Measurements from ENCODE around the gene GOLGA6L2. TPM values are rescaled to one million over a fixed set of nuclear protein-coding genes. Genes with fewer than 3 reads are reported as not detected.
A peak's percentile ranks its signal among the peaks of the same experiment; 100 is the strongest.

Gene GOLGA6L2
- total RNA-seq, 1 experiment from 2014 or later: not detected

DNA sequence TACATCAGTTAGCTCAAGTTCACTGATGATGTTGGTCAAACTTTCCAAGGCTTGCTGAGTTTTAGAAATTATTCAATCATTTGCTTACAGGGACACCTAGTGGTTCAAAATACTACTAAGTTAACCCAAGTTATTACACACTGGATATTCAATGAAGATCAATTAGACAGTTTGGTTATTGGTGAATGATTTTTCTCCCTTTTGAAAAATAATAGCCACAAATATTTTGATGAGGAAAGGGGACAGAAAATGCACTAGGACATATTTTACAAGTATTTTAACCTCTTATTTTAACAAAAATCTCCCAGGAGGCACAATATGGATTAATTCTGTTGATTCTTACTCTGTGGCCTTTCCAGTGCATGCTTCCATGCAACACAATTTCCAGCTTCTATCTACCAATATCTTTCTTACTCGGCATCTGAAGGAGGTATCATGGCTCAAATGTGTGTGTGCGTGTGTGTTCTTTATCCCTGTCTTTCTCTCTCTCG is 20.1 kb upstream of the GOLGA6L2 start:
- no peak overlapping the region for H3K14ac ChIP-seq (ENCODE audit: insufficient read depth, low read length)
- no peak overlapping the region for H3T11ph ChIP-seq (ENCODE audit: low read length)
- no peak overlapping the region for H2BK12ac ChIP-seq (ENCODE audit: insufficient read length, low read depth, low read length)
- no peaks in the 10 kb centered on the region for H3K23me2 ChIP-seq (ENCODE audit: insufficient read length, low read depth, low read length, poor library complexity, severe bottlenecking)
- no peak overlapping the region for H4K5ac ChIP-seq (ENCODE audit: insufficient read length, low read depth, low read length)
- no peaks in the 10 kb centered on the region for H3K27me3 Mint-ChIP-seq (ENCODE audit: low read depth)
- peaks cover 34% of the 10 kb centered on the region for H3K9me3 ChIP-seq (ENCODE audit: control insufficient read depth, low read depth, low read length)
- H3K27me3 ChIP-seq (ENCODE audit: insufficient read depth, low read length): no peaks in the 10 kb centered on the region
- no peak overlapping the region for H2AFZ ChIP-seq (ENCODE audit: low read length)
- no peak overlapping the region for H3K27ac Mint-ChIP-seq
- no peaks in the 10 kb centered on the region for H3K4me1 ChIP-seq (ENCODE audit: insufficient read depth, low read length)
- H3K36me3 Mint-ChIP-seq (ENCODE audit: insufficient read depth in 1 of 3, low read depth in 3 of 3): no peaks in the 10 kb centered on the region; a peak in 1 of 7 replicates
- H2BK5ac ChIP-seq (ENCODE audit: insufficient read length, low read length): no peak overlapping the region
- DNase-seq: no peak
- no peaks in the 10 kb centered on the region for H3K4me1 Mint-ChIP-seq
- no peak overlapping the region for H3K27ac ChIP-seq (ENCODE audit: insufficient read length, low read depth, low read length)
- no peak overlapping the region for H3K4ac ChIP-seq (ENCODE audit: low read depth, low read length)
- H3K18ac ChIP-seq (ENCODE audit: insufficient read length, low read depth, low read length): no peak overlapping the region
- no peak overlapping the region for H3K4me3 Mint-ChIP-seq
- no peak overlapping the region for H2BK15ac ChIP-seq (ENCODE audit: low read depth, low read length)
- no CpG with 5 or more reads among the region's 3 CpGs for WGBS (ENCODE audit: extremely low coverage, insufficient read length, low lambda C conversion rate)
- H4K20me1 ChIP-seq (ENCODE audit: control insufficient read depth, insufficient read depth, insufficient read length): no peaks in the 10 kb centered on the region
- no peaks in the 10 kb centered on the region for H3K79me1 ChIP-seq (ENCODE audit: insufficient read depth, low read depth, low read length, poor library complexity, severe bottlenecking)
- H3K4me2 ChIP-seq (ENCODE audit: insufficient read depth, insufficient read length, low read length): no peak overlapping the region
- H3K9me3 Mint-ChIP-seq: peaks cover 46 to 56% of the 10 kb centered on the region in 2 experiments
- H4K8ac ChIP-seq (replicated peaks; ENCODE audit: insufficient read length, low read depth, low read length): no peak overlapping the region
- H2BK120ac ChIP-seq (ENCODE audit: low read depth, low read length, poor library complexity, severe bottlenecking): no peak overlapping the region
- no peak overlapping the region for H3K56ac ChIP-seq (ENCODE audit: insufficient read length, low read depth, low read length)
- H2BK20ac ChIP-seq (ENCODE audit: low read depth, low read length, poor library complexity, severe bottlenecking): no peak overlapping the region
- H4K91ac ChIP-seq (ENCODE audit: insufficient read length, low read depth, low read length): no peak overlapping the region
- no peak overlapping the region for H3K9ac ChIP-seq (ENCODE audit: extremely low read depth, insufficient read length, low read length)
- no peaks in the 10 kb centered on the region for H3K79me2 ChIP-seq (ENCODE audit: insufficient read depth, low read length)
- TF ChIP-seq, protein P1, sequence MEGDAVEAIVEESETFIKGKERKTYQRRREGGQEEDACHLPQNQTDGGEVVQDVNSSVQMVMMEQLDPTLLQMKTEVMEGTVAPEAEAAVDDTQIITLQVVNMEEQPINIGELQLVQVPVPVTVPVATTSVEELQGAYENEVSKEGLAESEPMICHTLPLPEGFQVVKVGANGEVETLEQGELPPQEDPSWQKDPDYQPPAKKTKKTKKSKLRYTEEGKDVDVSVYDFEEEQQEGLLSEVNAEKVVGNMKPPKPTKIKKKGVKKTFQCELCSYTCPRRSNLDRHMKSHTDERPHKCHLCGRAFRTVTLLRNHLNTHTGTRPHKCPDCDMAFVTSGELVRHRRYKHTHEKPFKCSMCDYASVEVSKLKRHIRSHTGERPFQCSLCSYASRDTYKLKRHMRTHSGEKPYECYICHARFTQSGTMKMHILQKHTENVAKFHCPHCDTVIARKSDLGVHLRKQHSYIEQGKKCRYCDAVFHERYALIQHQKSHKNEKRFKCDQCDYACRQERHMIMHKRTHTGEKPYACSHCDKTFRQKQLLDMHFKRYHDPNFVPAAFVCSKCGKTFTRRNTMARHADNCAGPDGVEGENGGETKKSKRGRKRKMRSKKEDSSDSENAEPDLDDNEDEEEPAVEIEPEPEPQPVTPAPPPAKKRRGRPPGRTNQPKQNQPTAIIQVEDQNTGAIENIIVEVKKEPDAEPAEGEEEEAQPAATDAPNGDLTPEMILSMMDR (conservative IDR thresholded peaks at IDR 0.05): peak; percentile 54; the same call in 2 of the 3 replicates
- H2AK5ac ChIP-seq (ENCODE audit: insufficient read length, low read length): no peak overlapping the region
- H3K23ac ChIP-seq (ENCODE audit: insufficient read length, low read depth, low read length): no peak overlapping the region

All from H9 (cell line).